Stimulated activated CD8-positive, alpha-beta memory T cell treated with anti-CD3 and anti-CD28 coated beads, Interleukin-12 subunit alpha, Interleukin-12 subunit beta, amount 100 ng/mL, for 4 hours (primary cell): ENCODE results near the gene DIAPH1.
A peak's percentile ranks its signal among the peaks of the same experiment; 100 is the strongest.

Source experiments
- DNase-seq: peaks from one replicate; pipeline ENCODE4 v3.0.0-alpha.2; 2020; ENCODE audit warnings: low read depth

DIAPH1 gene

DNA sequence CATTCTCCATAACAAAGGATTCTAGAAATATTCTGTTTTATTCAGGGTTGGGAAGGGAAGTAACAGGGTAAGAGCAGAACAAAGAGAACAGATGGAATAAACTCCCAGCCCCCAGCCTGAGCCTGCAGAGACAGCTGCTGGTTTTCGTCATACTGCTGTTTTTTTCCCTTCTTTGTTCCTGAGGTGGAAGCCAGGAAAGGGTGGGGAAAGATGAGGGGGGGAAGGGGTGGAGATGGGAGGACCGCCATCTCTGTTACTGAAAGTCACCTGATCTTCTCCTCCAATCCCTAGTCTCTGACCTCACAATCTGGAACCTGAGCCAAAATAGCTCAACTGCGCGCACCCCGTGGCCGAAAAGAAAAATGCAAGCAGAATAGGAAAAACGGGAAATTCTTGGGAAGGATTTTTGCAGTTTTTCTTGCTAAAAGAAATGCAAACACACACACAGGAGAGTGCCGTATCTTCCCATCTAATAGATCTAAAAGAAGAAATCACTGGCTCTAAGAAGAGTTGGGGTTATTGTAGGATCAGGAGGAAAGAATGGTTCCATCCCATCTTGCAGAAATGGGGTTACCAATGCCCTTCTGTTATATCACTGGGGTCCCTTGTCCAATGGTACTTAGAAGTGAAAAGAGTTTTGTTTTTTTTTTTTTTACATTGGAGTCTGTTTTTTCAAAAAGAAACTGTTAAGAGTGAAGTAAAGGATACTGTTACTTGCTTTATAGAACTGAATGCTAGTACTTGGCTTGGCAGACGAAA is 57.9 kb downstream of the DIAPH1 start:
- DNase-seq: no peak

DNA sequence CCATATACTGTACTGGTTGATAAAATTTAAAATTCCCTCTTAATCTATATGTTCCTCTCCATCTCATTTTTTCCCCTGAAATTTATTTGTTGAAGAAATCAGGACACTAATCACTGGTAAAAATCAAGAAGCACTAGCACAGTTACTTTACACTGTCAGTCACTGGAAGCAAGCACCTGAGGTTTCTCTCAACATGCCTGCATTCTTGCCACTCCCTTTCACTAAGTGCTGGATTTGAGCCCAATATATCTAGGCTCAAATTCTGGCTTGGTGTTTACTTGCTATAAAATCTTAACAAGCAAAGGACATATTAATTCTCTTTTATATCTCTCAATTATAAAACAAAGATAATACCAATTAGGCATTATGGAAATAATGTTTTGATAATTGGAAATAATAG is 58.6 kb downstream of the DIAPH1 start:
- no peak for DNase-seq

DNA sequence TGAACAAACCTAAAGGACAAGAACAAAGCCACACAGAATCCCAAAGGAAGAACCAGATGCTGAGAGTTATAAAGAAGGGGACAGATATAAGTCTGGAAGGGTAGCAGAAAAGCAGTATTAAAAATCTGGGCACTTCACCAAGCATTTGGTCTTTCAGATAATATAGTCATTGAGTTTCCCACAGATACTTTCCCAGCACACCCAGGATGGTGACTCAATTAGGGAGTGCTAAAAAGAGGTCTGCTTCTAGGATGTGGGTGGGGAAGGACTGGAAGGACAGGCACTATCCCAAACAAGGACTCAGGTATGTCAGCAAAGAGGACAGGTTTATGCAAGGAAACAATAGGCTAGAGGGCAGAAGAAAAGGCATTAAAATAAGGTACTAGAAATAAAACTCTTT is 59.3 kb downstream of the DIAPH1 start:
- DNase-seq: no peak

DNA sequence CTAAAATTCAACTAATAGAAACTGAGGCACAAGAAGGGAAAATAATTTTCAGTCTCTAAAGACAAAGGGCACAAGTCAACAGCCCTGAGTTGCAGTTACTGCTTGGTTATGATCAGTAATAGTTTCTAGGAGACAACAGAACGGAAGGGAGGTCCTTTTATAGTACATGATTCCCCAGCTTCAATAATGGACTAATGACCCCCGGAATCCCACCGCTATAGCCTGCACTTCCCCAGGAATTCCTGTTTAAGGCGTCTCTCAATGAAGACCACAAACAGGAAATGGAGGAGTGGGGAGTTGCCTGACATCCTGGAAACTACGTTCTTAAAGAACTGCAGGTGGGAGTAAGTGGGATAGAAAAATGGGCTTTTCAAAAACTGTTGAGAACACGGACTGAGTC is 60.6 kb downstream of the DIAPH1 start:
- DNase-seq: no peak

DNA sequence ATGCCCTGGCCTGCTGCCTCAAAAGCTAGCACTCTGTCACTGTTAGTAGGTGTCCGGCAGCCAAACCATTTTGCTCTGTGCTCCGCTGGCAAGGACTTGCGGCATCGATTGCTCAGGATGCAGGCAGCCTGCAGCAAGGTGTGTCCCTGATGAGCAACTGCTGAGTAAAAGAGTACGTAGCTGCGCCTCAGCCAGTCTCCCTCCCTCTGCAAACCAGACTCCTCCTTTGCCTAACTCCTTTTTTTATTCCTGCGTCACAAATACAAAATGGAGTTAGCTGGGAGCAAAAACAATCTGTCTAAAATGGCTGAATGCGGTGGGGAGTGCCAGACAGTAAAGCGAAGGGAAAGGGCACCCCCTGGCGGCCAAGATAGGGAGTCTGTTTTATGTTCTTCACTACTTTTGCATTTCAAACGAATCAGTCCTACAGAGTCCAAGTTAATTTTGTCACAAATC is 61.1 kb downstream of the DIAPH1 start:
- peak; percentile 42 for DNase-seq

DNA sequence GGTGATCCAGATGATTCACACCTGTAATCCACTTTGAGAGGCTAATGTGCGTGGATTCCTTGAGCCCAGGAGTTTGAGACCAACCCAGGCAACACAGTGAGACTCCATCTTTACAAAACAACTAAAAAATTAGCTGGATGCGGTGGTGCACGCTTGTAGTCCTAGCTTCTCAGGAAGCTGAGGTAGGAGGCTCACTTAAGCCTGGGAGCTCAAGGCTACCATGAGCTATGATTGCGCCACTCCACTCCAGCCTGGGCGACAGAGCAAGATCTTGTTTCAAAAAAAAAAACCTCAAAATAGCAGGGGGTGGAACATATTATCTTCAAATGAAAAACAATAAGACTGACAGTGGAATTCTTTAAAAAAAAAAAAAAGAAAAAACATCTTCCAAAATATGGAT is 70.9 kb downstream of the DIAPH1 start:
- no peak for DNase-seq

DNA sequence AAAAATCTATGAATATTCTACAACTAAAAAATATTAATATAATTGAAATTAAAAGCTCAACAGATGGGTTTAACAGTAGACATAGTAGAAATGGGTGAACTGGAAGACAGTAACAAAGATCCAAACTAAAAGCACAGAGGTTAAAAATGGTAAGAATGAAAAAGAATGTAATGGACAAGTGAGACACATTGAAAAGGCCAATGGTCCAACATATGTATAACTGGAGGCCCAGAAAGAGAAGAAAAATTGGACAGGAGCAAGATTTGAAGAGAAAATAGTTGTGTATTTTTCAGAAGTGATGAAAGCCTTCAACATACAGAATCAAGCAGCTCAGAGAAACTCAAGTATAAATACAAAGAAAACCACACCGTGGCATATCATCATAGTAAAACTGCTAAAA is 71.3 kb downstream of the DIAPH1 start:
- DNase-seq: no peak

DNA sequence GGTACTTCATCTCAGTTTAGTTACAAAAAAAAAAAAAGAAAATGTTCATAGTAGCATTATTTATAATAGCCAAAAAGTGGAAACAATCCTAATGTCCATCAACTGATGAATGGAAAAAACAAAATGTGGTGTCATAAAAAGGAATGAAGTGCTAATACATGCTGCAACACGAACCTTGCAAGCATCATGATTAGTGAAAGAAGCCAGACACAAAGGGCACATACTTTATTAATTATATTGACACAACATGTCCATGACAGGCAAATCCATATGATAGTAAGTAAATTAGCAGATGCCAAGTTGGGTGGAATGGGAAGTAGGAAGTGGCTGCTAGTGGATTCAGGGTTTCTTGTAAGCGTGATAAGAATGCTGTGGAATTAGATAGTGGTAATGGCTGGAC is 75.7 kb downstream of the DIAPH1 start:
- DNase-seq: no peak

DNA sequence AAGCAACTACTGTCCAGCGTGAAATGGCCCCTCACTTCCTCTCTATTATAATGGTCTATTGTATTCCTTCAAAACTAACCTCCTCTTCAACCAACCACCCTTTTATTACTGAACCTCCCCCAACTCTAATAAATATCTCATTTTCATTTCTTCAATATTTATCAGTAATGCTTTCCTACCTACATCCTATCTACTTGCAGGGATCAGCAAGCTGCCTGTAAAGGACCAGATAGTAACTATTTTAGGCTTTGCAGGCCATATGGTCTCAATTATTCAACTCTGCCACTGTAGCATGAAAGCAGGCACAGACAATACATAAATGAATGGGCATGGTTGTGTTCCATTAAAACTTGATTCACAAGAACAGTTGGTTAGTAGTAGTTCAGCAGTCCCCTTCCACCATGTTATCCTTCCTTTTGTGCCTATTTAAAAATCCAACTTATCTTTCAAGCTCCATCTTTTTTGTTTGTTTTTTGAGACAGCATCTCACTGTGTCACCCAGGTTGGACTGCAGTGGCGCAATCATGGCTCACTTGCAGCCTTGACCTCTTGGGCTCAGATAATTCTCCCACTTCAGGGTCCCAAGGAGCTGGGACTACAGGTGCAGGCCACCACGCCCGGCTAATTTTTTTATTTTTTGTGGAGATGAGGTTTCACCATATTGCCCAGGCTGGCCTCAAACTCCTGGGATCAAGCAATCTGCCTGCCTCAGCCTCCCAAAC is 84.1 kb downstream of the DIAPH1 start:
- DNase-seq: no peak

DNA sequence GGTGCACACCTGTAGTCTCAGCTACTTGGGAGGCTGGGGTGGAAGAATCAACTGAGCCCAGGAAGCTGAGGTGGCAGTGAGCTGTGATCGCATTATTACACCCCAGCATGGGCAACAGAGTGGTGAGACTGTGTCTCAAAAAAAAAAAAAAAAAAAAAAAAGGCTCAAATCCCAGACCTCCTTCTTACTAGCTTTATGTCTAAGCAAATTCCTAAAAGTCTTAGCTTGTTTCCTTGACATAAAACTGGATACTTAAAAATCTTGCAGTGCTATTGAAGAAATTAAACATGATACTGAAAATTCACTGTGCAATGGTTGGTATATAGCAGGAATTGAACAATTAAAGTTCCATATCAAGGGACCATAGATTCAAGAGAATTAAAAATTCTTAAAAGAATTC is 84.9 kb downstream of the DIAPH1 start:
- DNase-seq: no peak

DNA sequence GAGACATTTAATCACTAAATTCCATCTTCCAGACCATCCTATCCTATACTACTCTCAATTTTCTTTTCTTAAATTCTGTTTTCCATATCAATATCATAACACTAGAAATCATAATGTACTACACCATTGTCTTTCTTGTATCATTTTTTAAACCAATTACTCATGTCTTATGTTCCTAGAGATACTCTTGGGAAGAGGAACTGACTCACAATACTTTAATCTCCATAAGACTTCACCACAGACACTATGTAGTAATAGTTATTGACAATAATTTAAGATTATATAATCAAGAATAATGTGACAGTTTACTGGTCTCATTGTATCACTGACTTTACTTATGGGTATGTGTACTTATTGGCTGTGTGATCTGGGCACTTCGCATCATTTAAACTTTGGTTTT is 86.1 kb downstream of the DIAPH1 start:
- DNase-seq: no peak

DNA sequence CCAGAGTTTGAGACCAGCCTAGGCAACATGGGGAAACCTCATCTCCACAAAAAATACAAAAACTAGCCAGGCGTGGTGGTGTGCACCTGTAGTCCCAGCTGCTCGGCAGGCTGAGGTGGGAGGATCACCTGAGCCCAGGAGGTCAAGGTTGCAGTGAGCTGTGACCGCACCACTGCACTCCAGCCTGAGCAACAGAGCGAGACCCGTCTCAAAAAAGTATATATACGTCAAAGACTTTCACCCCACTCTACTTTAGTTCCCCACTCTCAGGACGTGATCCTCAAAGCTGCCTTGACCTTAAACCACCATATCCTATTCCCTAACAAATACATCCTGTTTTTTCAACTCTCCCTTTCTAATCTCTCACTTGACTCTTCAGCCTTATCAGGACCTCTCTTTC is 88.9 kb downstream of the DIAPH1 start:
- no peak for DNase-seq

DNA sequence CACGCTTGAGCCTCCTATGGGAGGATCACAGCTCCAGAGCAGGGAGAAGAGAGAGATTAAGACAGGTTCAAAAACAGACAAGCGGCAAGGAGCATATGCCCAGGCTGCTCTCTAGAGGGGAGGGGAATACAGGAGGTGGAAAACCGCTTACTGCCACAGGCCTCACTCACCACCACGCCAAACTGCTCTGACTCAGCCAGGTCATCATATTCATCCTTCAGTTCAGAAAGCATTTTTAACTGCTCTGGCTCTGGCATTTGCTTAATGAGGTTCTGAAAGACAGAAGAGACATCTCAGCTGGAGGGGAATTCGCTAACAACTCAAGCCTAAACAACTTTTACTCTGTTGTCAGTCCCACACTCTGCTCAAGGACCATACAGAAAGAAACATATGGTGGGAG is 89.8 kb downstream of the DIAPH1 start:
- no peak for DNase-seq

DNA sequence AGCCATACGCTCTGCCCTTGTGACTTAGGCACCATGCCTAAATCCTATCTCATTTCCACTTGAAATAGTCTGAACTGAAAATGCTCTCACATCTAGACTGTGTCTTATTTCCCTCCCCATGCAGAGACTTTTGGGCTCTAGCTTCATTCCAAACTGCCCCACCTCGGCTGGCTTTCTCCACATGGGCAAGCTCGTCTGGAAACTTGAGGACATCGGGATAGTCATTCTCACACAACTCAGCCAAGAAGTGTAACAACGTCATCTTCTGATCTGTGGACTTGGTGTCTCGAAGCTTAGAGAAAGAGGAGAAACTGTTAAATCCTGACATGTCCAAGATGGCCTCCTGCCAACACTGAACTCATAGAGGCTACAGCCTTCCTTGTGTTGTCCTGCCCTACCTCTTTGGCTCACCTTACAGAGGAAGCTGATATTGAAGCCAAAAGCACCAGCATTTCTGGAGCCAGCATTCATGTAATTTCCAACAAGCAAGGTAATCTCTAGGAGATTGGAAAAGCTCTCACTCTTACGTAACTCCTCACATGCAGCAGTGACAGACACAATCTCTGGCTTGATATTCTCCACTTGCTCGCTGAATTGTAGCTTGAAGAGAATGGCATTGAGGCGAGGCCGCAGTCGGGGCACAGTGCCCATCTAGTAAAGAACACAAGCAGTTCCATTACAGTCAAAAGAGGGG is 90.4 kb downstream of the DIAPH1 start:
- no peak for DNase-seq

DNA sequence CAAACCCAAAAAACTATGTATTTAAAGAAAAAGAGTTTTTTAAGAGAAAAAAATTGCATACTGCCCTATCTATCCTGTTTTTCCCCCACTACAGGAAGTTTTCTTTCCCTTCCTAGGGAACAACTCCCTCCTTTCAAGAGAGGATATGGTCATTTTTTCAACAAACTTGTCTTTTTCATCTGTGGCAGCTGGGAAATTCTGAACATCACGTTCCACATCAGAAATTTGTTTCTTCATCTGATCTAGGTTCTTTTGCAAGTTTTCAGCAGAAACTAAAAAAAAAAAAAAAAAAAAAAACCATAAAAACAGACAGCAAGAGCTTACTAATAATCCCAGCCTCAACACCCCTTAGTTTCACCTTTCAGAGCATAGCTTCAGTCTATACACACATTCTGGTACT is 91.4 kb downstream of the DIAPH1 start:
- no peak for DNase-seq

DNA sequence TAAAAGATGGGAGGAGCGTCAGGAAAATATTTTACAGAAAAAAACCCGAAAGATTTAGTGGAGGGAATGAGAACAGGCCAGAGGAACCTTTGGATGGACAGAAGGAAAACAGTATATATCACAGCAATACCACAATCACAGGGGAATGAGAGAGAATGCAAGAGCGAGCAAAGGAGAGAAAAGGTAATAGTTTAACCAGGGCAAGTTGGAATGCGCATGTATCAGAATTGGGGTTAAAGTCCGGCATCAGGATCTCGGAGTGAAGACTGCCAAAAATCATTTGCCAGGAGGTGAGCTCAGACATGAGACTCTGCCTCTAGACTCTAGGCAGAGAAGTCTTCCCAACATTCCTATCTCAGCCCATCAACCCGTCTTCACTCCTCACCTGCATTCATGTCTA is 93.1 kb downstream of the DIAPH1 start:
- DNase-seq: no peak

DNA sequence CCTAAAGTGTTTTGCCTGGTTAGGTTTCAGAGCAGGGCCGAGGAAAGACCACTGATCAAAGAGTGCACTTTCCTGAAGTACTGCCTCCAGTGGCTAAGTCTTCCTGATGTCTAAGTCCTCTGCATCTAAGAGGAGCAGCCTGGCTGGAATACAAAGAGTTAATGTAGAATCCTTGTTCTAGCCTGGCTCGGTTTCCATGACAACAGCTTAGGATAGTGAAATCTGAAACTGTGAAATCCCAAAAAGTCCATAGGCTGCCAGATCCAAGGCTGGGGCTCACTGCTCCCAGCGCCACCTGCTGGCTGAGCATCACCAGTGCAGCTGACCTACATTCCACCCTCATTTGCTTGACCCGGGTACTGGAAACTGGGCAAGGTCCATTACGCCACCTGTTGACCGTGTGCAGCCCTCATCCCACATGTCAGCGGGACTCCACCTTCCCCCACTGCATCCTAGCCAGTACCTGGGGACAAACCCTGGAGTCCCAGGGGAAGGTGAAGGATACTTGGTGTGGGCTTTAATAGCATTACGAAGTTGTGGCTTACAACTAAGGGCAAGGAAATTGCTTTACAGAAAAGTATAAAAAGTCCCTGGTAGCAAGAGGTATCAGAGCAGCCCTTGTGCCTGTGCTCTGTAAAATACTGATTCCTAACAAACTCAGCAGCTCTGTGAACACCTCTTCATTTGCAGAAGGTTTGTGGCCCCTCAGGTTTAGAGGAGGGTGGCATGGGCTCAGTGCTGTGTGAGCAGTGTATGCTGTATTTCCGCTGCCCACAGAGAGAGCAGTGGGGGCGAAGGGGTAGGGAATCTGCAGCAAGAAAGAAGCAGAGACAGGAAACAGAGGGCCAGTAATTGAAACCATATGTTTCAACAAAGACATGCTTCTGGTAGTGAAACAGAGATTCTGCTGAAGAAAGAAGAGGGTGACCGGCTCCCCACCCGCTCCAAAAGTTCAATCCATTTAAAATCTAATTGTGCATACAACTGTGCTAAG is 93.9 kb downstream of the DIAPH1 start:
- no peak for DNase-seq

DNA sequence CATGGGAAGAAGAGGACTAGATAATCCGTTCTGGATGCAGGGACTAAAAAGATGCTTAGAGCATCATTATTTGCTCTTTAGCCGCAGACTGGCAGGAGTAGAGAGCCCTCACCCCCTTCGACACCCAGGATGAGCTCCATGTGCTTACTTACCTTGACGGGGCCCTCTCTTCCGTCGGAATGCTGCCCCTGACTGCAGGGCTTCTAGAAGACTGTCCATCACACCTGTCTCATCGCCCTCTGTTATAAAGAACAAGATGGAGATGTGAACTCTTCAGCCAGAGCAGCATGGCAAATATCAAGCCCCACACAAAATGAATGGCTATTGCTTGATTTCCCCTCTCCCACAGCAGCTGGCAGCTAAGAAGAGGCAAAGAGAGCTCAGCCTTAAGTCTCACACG is 94.8 kb downstream of the DIAPH1 start:
- DNase-seq: no peak

DNA sequence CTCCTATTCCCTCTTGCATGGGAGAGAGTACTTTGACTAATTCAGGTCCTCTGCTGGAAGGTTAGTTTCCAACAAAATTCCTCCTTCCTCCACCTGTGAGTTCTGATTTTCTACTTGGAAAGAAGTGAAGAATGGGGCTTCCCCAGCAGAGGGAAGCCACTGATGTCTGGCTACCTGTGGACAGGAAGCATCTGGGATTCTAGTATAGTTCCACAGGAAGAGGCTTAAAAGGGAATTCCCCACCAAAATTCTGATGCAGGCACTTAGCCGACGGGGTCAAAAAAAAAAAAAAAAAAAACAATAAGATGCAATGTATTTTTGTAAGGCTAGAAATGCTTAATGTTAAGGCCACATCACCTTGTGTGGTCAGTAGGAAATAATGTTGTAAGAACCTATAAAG is 96.5 kb downstream of the DIAPH1 start:
- no peak for DNase-seq

DNA sequence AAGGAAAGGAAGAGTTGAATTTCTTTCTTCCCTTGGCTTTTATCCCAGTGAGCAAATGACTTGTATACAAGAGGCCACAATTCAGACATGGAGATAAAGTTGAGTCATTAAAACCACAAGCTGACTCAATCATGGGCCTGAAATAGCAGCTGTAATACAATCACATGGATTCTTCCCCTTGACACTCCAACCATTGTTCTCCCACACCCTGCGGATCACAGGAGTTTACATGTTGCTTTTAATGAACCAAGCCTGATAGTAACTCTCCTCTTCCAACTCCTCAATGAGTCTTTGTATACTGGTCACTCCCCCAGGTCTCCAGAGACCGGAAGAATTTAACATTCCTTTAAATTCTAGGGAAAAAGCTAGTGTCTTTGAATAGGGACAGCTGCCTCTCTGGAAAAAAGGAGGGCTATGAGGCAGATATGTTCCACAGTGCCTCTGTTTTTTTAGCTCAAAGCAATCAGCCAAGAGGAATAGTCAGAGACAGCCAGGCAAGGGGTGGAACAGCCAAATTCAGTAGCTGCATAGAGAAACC is 97.5 kb downstream of the DIAPH1 start:
- no peak for DNase-seq
